HG02610 (cell line): ENCODE data around the gene UBAC2.
A peak's percentile ranks its signal among the peaks of the same experiment; 100 is the strongest.
"Not testable (repeated sequence)": the region's sequence is repeated elsewhere in the genome, so short reads cannot be mapped to it uniquely, and the experiment has no call there.

ENCODE experiments used
- ATAC-seq: cut with Tn5 transposase; IDR thresholded peaks from one replicate; pipeline ENCODE4 v1.9.1; 2021; ENCODE audit warnings: mild to moderate bottlenecking, moderate library complexity; ENCODE audit not compliant: unreplicated experiment

UBAC2 gene

DNA sequence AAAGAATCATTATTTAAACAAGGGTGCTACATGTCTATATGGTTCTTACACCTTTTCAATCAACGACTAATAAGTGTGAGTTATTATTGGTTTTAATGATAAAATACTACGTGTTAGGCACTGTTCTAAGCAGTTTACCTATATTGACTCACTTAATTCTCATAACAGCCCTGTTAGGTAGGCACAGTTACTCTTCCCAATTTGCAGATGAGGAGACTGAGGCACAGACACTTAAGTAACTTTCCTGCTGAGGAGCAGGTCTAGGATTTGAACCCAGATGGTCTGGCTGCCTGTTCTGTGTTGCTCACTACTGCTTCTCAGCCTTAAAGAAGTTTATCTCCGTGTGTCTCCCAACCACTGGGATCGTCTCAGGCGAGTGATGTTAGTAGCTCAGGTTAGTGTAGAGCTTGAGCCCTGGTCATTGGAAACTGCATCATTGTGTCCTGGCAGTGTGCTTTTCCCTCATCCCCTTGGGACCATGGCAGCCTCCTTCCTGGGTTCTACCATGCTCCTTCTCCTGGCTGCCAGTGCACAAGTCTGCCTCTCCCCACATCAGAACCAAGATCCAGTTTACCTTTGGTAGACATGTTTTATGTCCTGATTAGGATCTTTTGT, 10.9 kb downstream of the UBAC2 start:
- no peak for ATAC-seq

DNA sequence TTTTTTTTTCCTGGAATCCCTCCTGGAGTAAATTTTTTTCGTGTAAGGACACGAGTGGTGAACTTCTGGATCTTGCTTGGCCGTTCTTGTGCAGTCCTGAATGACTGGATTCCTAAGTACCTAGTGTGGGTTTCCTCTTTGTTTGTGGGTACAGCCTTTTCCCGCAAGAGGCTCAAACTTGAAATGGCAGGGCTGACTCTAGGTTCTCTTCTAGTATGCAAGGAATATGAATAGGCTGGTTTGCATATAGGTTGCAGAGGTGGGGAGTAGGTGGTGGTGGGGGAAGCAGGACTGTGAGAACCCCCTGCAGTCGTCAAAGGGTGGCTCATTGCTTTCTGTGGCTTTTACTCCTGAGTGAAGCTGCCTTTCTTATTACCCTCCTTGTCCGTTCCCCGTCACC, 13.6 kb downstream of the UBAC2 start:
- peak; percentile 87 for ATAC-seq

DNA sequence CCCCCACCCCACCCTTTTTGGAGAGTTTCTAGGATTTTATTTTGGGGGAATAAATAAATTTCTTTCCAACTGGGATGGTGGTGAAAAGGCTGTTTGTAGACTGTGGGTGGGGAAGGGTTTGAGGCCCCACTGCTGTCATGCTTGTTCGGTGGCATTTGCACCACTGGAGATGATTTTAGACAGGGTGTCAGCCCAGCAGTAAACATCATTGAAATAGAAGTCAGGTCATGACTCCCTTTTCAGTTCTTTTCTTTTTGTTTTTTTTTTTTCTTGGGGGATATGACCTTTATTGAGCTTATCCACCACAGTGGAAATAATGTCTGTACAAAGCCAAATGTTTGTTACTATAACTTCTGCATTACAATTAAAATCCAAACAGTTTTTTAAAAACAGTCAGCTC, 14.1 kb downstream of the UBAC2 start:
- ATAC-seq: no peak

DNA sequence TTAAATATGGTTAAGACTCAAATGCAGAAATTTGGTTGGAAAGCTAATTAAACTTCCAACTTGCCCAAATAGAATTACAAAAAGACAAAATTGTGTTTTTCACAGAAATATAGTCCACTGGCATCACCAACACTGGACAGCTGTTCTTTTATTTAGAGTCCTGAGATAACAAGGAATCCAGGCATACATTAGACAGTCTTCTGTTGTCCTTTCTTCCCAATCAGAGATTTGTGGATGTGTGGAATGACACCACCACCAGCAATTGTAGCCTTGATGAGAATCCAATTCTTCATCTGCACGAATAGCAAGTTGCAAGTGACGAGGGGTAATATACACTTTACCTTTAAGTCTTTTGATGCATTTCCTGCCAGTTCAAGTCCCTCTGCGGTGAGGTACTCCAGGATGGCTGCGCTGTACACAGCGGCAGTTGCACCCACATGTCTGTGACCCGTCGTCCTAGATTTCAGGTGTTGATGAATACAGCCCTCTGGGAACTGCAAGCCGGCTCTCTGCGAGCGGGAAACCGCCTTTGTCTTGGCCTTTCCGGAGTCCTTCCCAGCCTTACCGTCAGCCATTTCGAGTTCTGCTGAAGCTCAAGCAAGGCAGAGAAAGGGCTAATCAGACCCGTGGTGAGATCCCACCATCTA, 14.7 kb downstream of the UBAC2 start:
- no peak for ATAC-seq

DNA sequence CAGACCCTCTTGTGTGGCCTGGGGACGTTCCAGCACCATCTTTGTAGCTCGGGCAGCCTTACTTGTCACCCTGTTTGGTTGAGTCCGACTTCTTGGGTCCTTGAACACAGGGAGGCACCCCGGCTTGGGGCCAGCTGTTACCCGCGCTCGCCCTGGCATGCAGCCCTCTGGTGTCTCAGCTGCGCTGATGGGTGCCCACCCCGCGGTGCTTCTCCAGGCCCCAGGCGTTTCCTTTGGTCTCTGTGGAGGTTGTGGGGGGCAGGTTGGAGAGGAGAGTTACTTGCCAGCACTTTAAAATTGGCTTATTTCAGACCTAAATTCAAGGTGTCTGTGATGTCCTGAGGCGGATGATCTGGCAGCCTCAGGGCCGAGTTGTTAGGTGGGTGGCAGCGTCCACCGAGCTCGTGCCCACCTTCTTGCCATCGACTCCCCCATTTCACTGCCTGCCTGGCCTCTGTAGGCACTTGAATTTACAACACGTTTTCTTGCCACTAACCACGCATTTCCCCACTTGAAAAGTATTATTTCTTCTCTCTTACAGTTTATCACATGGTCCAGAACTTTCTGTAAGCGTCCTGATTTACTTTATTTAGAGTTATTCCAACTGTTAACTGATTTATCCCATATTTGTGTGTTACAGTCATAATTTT, 16.9 kb downstream of the UBAC2 start:
- no peak for ATAC-seq

DNA sequence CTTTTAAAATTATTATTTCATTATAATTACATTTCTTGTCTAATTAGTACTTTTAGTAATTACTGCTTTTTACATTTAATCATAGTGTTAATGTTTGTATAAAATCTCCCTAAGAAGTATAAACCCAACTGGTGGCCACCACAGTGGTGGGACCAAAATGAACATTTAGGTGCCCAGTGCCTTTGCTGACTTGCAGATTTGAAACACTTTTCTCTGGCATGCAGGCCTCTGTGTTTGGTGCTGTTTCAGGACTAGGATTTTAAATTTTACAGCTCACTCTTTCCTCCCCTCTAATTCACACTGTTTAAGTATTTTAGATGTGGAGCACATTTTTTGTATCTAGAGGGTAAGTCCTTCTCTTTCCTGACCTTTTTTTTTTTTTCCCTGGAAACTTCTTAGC, 17.5 kb downstream of the UBAC2 start:
- no peak for ATAC-seq

DNA sequence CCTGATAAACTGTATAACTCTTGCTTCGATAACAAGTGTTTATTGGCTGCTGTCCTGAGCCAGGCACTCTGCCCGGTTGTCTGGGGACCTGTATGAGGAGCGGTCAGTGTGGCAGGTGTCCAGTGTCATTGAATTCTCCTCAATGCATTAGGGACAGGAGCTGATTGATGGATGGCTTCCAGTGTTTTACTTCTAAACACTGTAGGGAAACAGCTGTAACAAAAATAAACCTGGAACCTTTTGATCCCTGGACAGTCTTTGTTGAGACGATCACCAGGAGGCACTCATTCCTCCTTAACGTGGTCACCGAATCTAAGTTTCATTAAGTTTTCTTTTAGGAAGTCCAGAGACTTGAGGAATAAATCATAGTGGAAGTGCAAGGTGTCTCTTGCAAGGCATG, 17.9 kb downstream of the UBAC2 start:
- no peak for ATAC-seq

GRCh38 chr13:99218969-99219368, 18.3 kb downstream of the UBAC2 start:
- ATAC-seq: peak; percentile 66

GRCh38 chr13:99220199-99220935, 19.7 kb downstream of the UBAC2 start:
- ATAC-seq: no peak

GRCh38 chr13:99221567-99222239, 21.0 kb downstream of the UBAC2 start:
- no peak for ATAC-seq

DNA sequence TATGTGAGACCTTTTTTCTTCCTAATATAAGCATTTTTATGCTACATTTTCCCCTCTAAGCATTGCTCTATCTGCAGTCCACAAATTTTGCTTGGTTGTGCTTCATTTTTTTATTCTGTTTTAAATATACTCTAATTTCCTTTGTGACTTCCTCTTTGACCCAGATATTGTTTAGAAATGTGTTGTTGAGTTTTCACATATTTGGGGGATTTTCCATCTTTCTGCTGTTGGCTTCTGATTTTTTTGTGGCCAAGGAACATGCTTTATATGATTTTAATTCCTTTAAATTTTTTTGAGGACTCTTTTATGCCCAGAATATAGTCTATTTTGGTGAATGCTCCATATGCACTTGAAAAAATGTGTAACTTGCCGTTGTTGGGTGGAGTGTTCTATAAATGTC, 22.9 kb downstream of the UBAC2 start:
- no peak for ATAC-seq

DNA sequence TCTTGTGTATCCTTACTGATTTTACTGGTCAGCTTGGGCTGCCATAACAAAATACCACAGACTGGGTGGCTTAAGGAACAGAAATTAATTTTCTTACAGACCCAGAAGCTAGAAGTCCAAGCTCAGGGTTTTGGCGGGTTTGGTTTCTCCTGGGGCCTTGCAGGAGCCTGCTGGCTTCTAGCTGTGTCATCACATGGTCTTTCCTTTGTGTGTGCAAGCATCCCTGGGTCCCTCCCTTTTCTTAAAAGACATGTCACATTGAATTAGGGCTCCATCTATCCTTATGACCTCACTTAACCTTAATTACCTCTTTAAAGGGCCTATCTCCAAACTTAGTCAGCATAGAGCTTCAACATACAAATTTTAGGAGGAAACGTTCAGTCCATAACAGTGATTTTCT, 23.4 kb downstream of the UBAC2 start:
- no peak for ATAC-seq

DNA sequence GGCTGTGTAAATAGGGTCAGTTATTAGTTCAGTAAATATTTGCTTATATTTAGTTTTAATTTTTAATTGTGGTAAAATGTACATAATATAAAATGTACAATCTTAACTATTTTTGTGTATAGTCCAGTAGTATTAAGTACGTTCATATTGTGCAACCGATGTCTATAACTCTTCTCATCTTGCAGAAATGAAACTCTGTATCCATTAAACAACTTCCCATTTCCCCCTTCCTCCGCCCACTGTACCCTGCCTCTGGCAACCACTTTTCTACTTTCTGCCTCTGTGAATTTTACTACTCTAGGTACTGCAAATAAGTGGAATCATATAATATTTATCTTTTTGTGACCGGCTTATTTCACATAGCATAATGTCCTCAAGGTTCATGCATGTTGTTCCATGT, 24.4 kb downstream of the UBAC2 start:
- no peak for ATAC-seq

DNA sequence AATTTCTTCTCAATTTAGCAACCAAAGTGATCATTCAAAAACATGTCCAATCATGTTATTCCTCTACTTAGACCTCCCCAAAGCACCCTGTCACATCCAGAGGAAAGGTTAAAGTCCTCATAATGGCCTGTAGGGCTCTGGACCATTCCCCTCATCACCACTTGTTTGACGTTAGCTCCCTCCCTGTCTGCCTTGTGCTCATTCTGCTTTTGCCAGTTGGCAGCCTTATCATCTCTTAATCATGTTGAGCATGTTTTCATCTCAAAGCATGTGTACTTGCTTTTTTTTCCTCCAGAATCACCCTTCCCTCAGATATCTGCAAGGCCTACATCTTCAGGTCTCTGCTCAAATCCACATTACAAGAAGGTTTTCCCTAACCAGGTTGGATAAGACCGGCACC, 25.9 kb downstream of the UBAC2 start:
- ATAC-seq: no peak

- no peak for ATAC-seq
Observed at GRCh38 chr13:99227331-99227900, 26.8 kb downstream of the UBAC2 start.

- ATAC-seq: no peak
Observed at GRCh38 chr13:99227909-99228688, 27.4 kb downstream of the UBAC2 start.

- peak; percentile 90 for ATAC-seq
Observed at GRCh38 chr13:99228737-99229691, 28.4 kb downstream of the UBAC2 start.

DNA sequence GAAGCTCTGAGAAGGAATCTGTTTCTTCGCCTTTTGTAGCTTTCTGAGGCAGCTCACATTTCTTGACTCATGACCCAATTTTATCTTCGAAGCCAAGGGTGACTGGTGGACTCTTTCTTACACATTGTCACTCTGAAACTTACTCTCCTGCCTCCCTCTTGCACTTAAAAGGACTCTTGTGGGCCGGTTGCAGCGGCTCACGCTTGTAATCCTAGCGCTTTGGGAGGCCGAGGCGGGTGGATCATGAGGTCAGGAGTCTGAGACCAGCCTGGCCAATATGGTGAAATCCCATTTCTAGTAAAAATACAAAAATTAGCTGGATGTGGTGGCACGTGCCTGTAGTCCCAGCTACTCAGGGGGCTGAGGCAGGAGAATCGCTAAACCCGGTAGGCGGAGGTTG, 29.9 kb downstream of the UBAC2 start:
- not testable (repeated sequence) for ATAC-seq

DNA sequence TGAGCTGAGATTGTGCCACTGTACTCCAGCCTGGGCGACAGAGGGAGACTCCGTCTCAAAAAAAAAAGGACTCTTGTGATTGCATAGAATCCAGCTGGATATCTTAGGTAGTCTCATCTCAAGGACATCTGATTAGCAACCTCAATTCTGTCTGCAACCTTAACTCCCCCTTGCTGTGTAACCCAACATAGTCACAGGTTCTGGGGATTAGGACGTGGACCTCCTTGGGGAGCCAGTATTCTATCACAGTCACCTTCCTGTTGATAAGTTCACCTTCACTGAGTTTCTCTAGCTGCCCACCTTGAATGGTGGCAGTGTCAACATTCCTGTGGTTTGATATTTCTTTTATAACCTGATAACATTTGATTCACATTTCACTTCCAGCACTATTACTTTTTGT, 30.3 kb downstream of the UBAC2 start:
- ATAC-seq: no peak
